NCI-H1930 (cell line): ENCODE results near the gene IDI2.

Source experiments
- DNase-seq, 2 experiments: peaks; one replicate each; lab custom pipeline; 2025; lab: John Stamatoyannopoulos, UW

The IDI2 gene

DNA sequence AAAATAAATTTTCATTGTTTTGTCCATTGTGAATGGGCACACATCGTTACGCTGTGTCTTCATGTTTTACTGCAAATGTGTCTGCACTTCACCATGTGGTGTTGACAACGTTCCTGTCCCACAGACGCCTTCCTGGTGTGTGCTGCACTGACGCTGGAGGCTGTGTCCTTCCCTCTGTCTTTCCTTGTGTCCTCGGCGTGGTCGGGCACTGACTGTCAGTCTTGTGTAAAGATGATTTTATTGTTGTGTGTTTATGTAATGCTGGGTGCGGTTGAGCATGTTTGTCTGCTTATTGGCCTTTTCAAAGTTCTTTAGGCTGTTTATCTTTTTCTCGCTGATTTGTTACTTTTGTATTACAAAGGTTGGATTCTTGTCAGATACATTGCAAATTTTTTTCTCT lies 18.1 kb downstream of the IDI2 start:
- DNase-seq, result no peak

DNA sequence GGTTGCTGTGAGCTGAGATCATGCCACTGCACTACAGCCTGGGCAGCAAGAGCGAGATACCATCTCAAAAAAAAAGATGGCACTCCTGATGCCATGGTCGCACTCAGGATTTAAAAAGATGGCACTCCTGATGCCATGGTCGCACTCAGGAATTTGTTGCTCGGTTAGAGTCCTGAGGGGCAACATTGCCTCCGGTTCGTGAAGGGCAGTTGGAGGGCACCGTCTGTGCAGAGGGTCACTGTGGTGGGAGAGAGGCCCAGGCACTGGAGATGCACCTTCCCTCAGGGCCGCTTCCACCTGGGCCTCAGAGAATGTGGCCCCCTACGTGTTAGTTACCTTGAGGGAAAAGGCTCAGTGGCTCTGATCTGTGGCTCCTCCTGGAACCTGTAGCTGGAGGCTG lies 19.1 kb downstream of the IDI2 start:
- no peak for DNase-seq

DNA sequence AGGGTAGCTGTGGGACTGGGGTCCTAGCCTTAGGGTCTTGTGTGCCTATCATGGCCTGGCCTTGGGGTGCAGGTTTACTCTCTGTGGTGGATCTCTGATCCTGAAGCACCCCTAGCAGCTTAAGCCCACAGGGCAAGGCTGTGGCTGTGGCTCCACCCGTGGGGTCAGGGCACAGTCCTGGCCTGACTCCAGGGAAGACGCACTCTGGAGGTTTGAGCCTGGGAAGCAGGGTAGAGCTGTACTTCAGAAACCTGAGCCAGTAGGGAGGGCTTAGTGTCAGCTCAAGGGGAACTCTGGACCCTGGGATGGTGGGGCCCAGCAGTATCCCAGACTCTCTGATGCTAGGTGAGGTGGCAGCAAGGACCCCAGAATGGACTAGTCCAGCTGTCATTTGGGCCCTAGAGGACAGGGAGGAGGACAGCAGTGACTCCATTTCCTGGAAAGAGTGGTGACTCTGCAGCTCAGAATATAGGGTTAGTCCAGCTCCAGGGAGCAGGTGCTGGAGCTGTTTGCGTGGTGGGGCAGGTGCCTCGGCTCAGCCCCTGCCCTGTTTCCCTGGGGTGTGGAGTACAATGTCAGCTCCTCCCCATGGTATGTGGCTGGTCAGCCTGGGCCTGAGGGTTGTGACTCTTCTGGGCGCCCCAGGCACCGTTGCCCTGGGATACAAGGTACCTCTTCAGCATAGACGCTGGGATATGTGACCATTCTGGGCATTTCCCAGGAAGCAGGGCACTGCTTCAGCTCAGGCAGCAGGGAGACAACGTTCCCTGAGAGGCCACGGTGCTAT lies 21.6 kb downstream of the IDI2 start:
- DNase-seq, result no peak

DNA sequence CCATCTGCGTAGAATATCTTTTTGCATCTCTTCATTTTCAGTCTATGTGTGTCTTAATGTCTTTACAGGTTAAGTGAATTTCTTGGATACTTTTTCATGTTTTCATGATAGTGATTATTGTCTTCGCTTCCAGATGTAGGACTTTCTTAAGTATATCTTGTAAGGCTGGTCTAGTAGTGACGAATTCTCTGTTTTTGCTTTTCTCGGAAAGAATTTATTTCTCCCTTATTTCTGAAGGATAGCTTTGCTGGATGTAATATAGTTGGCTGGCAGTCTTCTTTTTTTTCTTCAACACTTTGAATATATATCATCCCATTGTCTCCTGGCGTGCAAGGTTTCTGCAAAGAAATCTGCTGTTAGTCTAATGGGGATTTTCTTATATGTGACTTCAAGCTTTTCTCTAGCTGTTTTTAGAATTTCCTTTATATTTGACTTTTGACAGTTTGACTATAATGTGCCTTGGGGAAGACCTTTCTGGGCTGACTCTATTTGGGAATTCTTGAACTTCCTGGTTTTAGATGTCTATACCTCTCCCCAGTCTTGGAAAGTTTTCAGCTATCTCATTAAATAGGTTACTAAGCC lies 23.1 kb downstream of the IDI2 start:
- DNase-seq, result no peak

DNA sequence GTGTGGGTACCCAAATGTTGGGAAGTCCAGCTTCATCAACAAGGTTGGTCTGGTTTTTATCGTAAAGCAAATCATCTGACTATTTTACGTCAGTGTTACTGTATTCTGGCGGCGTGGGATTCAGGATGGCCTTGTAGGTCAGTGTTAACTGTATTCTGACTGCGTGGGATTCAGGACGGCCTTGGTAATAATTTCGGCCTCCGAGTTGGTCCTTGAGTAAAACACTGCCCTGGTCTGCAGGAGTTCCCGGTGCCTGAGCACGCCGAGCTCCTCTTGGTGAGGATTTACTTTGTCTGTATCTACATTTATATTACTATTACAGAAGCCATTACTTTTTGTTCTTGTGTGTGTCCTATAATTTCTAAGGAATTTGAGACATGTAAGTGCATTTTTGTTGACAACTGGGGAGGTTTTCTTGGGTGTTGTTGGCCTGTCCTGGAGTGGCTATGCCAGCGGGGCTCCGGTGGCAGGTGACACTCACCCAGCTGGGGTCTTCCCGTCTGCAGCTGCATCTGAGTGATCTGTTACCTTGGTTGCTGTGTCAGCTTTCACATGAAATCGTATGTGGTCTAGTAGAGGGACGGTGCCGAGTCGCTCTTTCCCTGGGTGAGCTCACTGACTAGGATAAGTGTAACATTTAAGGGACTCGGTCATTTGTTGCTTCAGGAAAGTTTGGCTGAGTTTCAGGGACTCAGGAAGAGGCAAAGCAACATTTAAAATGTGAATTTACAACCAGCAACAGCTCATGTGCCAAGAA lies 28.2 kb downstream of the IDI2 start:
- no peak for DNase-seq

DNA sequence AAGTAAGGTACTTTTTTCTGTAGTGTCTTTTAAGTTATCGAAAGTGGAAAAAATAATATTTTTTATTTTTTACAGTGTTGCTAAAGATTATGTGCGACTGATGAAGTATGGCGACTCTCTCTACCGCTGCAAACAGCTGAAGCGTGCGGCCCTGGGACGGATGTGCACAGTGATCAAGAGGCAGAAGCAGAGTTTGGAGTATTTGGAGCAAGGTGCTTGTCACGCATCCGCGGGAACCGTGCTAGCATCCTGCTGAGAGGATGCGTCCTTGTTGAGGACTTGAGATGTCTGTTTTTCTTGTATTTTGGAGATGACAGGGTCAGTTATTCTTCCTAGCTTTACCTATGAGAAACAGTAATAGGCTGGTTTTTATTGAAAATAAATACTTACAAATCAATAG lies 29.6 kb downstream of the IDI2 start:
- no peak for DNase-seq

DNA sequence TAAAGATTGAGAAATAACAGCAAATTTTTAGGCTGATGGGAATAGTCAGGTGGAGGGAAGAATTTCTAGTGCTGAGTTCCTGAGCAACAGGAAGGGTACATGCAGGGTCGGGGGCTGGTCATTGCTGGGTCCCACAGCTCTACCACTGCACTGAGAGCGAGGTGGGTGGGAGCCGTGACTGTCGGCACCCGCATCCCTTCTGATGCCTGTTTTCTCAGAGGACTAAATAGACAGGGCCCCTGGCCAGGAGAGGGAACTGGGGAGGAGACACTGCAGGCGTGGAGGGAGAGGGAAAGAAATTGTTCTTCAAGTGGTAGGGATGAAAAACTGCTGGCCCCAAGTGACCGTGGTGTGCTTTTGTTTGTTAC lies 30.1 kb downstream of the IDI2 start:
- no peak for DNase-seq

DNA sequence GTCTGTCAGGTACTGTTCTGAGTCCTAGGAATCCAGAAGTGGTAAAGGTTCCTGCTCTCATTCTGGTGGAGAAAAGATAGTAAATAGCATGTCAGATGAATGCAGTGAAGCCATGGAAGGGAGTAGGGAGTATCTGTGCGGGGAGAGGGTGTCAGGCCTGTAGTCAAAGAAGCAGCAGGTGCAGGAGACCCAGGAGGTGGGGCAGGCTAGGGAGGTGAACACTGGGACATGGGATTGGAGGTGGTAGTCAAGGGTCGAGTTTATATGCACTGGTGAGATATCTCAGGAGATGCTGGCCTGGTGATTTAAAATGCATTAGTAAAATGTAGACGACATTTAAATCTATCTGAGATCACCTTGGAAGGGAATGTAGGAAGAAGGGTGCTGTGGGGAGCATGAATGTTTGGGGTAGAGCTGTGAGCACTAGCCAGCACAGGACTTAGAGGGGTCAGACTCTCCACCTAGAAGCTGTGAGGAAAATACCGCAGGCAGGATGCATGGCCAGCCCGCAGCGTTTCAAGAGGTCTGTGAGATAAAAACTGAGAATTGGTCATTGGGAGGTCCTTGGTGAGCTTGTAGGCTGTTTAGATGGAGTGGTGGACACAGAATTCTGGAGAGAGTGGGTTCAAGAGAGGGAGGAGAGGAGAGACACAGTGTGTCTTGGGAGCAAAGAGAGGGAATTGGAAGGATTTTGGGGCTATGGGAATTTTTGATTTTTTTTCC lies 30.7 kb downstream of the IDI2 start:
- no peak for DNase-seq

DNA sequence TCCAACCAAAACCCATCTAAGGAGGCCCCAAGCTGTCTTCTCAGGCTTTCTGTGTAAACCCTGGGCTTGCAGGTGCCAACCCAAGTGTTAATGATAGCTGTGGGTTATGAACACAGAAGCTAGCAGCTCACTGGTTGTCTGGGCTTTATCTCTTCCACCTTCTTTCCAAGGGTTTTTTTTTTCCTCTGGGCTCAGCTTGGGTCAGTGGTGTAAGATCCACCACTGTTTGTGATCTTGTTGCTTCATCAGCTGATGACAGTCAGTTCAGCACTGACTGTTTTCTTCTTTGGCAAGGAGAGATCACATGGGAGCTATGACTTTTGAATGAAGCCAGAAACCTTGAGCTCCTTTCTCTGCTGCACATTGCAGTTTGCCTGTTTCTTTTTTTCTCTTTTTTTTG lies 32.8 kb downstream of the IDI2 start:
- DNase-seq, result no peak

DNA sequence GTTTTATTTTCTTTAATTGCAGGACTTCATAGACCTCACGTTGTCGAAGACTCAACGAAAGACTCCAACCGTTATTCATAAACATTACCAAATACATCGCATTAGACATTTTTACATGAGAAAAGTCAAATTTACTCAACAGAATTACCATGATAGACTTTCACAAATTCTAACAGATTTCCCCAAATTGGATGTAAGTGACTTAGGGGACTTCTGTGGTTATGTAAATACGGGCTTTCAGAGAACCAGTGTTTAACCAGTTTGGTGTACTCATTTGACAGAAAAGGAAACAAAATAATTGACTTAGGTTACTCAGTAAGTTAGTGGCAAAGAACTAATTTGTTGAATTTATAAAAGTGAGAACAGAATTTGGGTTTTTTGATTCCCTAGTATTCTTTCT lies 33.2 kb downstream of the IDI2 start:
- DNase-seq, result no peak

DNA sequence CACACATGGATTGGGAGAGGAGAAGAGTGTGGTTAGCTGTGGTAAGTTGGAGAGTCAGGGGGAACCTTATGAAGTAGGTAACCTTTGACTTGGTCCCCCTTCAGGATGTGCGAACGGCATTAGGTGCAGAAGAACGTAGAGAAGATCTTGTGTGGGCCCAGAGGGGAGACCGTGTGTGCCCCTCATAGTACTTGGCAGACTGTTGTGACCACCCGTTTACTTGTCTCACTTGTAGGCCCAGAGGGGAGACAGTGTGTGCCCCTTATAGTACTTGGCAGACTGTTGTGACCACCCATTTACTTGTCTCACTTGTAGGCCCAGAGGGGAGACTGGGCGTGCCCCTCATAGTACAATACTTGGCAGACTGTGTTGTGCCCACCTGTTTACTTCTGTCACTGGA lies 34.9 kb downstream of the IDI2 start:
- no peak for DNase-seq

DNA sequence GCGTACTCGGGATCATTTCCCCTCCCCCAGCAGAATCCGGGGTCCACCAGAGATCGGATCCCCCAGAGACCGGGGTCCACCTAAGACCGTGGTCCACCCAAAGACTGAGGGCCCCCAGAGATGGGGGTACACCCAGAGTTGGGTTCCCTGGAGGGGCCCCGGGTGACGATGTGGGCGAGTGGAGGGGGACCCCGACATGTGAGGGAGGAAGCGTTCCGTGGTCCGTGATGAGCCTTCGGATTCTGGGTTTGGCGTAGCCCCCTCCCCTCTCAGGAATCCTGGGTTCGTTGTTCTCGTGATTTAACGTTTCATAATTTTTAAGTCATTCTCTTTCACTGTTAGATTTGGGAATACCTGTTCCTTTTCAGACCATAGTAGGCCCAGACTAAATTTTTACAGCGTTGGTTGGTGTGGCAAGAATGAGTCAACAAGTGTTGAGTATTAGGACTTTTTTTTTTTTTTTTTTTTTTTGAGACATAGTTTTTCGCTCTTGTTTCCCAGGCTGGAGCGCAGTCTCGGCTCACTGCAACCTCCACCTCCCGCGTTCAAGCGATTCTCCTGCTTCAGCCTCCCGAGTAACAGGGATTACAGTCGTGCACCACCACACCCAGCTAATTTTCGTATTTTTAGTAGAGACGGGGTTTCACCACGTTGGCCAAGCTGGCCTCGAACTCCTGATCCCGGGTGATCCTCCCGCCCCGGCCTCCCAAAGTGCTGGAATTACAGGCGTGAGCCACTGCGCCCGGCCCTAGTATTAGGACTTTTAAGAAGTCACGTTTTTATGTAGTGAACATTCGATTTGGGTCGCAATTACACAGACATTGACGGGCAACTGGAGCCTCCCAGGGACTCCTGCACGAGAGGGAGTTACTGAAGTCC lies 36.8 kb downstream of the IDI2 start:
- DNase-seq, result no peak

DNA sequence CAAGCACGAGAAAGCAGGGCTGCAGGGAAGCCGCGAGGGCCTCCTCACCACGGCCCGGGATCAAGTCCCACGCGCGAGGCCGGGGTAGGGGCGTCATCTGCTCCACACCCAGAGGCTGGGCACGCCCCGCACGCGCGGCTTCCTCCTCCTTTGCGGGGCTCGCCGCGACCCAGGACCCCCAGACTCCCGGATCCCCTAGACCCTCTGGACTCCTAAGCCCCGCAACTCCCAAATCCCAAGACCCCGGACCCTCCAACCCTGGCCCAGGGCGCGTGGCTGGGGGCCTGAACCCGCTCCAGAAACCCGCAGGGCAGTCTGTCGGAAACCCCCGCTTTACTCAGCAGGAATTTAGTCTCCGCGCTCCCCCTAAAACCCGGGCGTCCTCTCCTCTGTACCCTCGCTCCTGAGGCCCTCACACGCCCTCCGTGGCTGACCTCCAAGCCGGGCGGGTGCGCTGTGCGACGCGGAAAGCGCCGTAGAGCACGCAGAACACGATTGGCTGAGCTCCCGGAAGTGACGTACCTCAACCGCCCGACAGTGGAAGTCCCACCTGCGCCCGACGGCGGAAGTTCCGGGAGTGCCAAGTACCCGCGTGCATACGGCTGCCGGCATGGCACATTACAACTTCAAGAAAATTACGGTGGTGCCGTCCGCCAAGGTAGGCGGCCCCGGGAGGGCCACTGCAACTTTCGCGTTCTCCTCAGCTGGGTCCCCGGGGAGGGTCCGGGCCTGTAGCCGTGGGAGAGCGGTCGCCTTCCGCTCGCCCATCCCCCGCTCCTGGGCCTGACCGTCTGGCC lies 37.6 kb downstream of the IDI2 start, which contains the start of gene GTPBP4:
Gene GTPBP4, plus strand, starts transcription at position 565 of the 797 bp plus-strand sequence. Its CDS starts 46 bp downstream, at position 611.
- DNase-seq, result peak; percentile 44 to 77

DNA sequence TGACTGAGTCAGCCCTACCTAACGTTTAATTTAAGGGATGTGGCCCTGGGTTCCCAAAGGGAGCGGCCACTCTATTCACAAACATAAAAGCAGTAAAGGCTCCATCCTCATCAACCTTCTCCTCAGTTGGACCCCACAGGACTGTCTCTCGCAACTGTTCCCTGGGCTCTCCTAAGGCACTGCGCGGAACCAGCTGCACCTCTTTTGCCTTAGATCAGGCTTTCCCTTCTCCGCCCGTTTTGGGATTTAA lies 38.1 kb downstream of the IDI2 start:
- no peak for DNase-seq

DNA sequence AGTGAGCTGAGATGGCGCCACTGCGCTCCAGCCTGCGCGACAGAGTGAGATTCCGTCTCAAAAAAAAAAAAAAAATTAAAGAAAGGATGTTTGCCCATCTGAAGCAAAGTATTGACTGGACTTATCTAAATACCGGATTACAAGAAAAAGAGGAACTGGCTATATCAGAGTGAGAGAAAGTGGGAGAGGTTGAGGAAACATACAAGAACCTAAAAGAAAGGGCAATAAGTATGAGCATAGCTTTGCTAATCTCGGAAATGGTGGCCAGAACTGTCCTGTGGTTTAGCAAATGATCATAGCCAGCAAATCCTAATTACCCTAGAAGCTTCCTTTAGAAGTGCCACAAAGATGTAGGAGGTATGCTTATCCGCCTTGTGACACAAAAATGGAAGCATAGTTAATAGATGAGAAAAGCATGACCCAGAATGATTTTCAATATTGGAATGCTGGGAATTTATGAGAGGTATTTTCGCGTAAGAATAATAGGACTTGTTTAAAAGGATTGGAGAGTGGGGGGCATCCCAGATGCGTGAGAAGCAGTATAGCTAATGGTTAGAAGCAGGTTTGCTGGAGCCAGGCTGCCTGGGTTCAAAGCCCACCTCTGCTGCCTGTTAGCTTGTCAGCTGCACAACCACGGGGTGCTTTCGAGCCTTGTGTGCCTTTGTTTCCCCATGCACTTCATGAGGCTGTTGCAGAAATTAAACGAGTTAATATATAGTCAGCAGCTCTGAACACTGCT lies 38.6 kb downstream of the IDI2 start:
- no peak for DNase-seq

DNA sequence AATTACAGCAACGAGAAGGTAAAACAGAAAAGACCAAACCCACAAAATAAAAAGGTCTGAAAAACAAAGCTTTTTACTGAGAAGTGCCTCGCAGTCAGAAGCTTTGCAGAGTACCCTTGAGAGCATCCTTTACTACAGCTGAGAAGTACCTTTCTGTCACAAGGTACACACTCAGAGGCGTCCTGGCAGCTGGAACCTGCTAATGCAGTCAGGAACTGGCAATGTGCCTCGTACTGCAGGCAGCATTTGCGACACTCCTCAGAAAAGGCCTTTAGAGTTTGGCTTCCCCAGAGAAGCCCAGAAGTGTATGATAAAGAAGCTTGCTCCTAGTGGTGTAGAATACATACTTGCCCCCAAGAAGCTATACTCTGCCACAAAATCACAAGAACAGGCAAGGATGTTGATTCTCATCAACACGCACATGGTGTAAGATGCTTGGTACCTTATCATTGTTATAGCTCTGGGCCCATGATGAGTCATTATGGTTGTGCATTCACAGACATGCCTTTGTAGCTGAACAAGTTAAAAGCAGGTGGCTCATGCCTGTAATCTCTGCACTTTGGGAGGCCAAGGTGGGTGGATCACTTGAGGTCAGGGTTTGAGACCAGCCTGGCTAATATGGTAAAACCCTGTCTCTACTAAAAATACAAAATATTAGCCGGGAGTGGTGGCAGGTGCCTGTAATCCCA lies 39.4 kb downstream of the IDI2 start:
- no peak for DNase-seq

DNA sequence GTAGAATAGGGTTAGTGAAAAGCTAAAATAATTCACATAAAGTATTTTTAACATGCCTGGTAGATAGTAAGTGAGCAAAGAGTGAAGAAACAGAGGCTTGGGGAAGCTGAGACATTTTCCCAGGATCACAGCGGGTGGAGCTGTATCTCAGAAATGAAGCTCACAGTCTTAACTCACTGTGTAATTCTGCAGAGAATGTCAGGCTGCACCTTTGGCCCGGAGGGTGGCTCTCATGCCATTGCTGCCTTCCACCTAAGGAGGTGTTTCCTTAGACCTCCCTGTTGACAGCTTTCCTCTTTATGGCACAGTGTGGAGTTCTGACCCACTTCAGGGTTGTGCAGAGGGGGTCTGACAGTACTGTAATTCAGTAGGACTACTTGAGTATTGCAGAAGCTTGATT lies 40.3 kb downstream of the IDI2 start:
- DNase-seq, result no peak

DNA sequence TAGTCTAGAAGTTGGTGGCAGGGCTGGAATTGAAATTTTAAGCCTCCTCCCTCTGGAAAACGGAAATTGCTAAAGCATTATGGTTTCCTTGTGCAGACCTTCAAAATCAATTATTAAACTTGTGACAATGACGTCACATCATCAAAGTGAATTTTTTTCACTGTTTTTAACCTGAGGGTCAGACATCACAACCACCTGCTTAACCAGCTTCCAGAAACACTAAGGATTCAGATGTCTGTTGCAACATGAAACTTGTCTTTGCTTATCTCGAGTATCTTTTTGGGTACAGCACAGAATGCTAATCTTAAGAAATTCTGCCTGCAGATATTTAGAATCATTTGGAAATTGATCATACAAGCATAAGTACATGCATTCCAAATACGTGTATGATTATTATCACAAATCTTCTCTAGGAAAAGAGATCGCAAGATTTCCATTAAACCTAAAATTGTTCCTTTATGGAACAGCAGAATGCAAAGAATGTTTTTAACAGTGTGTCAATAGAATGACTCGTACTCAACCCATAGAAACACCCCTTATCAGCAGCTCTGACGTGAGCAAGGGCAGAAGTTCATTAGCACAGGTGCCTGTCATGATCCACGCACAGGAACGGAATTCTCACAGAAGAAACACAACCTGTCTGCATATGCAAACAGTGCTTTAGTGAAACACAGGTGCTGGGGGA lies 41.5 kb downstream of the IDI2 start:
- DNase-seq, result no peak

DNA sequence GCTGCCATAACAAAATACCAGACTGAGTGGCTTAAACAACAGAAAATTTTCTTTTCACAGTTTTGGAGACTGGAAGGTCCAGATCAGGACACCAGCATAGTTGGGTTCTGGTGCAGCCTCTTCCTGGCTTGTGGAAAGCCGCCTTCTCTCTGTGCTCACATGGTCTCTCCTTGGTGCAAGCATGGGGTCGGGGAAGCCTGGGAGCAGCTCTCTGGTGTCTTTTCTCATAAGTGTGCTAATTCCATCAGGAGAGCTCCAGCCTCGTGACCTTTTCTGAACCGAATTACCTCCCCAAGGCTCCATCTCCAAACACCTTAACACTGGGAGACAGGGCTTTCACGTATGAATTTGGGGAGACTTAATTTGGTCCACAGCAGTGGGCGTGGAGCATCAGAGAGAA lies 42.3 kb downstream of the IDI2 start:
- DNase-seq, result no peak
